ENCODE results near the gene SLC38A6. TPM values are rescaled to one million over a fixed set of nuclear protein-coding genes. Genes with fewer than 3 reads are reported as not detected.

Gene SLC38A6
- total and polyA plus RNA-seq, 2 experiments from 2014 or later, result 11.9 to 23.2 TPM

GRCh38 chr14:61099216-61099835 is 118.3 kb downstream of the SLC38A6 start:
- Mint-ChIP-seq H3K4me1 (peaks cover 40% of the 10 kb centered on the region), H3K27ac (no peak overlapping the region), H3K27me3 (ENCODE audit: insufficient read depth, low read depth, poor library complexity) (peaks cover 16% of the 10 kb centered on the region), H3K4me3 (no peak overlapping the region), H3K9me3 (peaks cover 53% of the 10 kb centered on the region), H3K36me3 (ENCODE audit: low read depth) (peaks cover 44% of the 10 kb centered on the region)
- ATAC-seq (no peak), DNase-seq (ENCODE audit: low spot score) (no peak)
- no peak for TF ChIP-seq ZNF462 (CRISPR knock-in tag; IDR thresholded peaks at IDR 0.05)
- no peaks in the 10 kb centered on the region for H3K79me2 ChIP-seq (replicated peaks; ENCODE audit: insufficient read depth)
- H3K9me2 ChIP-seq (ENCODE audit: insufficient read depth), result peaks cover 14% of the 10 kb centered on the region; the same call in 1 of the 2 replicates
- no peak overlapping the region for H3K27ac ChIP-seq (ENCODE audit: low read depth)
- no peaks in the 10 kb centered on the region for H3K27me3 ChIP-seq (ENCODE audit: insufficient read depth)
- no peak overlapping the region for H3K4me2 ChIP-seq
- H4K20me1 ChIP-seq (replicated peaks; ENCODE audit: insufficient read depth), result no peaks in the 10 kb centered on the region
- no peak overlapping the region for H3K4me3 ChIP-seq
- no peak overlapping the region for H2AFZ ChIP-seq
- no peaks in the 10 kb centered on the region for H3F3A ChIP-seq (replicated peaks; ENCODE audit: low read depth)
- H3K4me1 ChIP-seq (ENCODE audit: insufficient read depth), result peaks cover 41% of the 10 kb centered on the region
- peaks cover 15% of the 10 kb centered on the region for H3K36me3 ChIP-seq (ENCODE audit: insufficient read depth)

- Histone ChIP-seq H3K79me2 (replicated peaks; ENCODE audit: insufficient read depth) (no peaks in the 10 kb centered on the region), H3K4me1 (ENCODE audit: insufficient read depth) (peaks cover 44% of the 10 kb centered on the region), H3K27me3 (ENCODE audit: insufficient read depth) (no peaks in the 10 kb centered on the region), H3K36me3 (ENCODE audit: insufficient read depth) (peaks cover 15% of the 10 kb centered on the region), H3F3A (replicated peaks; ENCODE audit: low read depth) (no peaks in the 10 kb centered on the region), H3K4me3 (no peak overlapping the region), H3K4me2 (peak overlapping the region; percentile 13; the same call in 1 of the 2 replicates), H3K27ac (ENCODE audit: low read depth) (peak overlapping the region; percentile 33), H2AFZ (no peak overlapping the region), H4K20me1 (replicated peaks; ENCODE audit: insufficient read depth) (no peaks in the 10 kb centered on the region), H3K9me2 (ENCODE audit: insufficient read depth) (peaks cover 21% of the 10 kb centered on the region)
- ATAC-seq (peak; percentile 72), DNase-seq (ENCODE audit: low spot score) (peak; percentile 75)
- H3K27me3 Mint-ChIP-seq (ENCODE audit: insufficient read depth, low read depth, poor library complexity), result peaks cover 16% of the 10 kb centered on the region
- no peak overlapping the region for H3K4me3 Mint-ChIP-seq
- H3K36me3 Mint-ChIP-seq (ENCODE audit: low read depth), result peaks cover 47% of the 10 kb centered on the region
- H3K27ac Mint-ChIP-seq, result peak overlapping the region; percentile 96
- H3K4me1 Mint-ChIP-seq, result peaks cover 47% of the 10 kb centered on the region
- H3K9me3 Mint-ChIP-seq, result peaks cover 45% of the 10 kb centered on the region
- no peak for TF ChIP-seq EZH2 (IDR thresholded peaks at IDR 0.05; ENCODE audit: low read depth, unreplicated experiment)
- TF ChIP-seq EZH2phosphoT487 (IDR thresholded peaks at IDR 0.05; ENCODE audit: unreplicated experiment), result no peak
- no peak for TF ChIP-seq CREB1 (CRISPR knock-in tag; IDR thresholded peaks at IDR 0.05; ENCODE audit: low read depth)
Measured at GRCh38 chr14:61101803-61102548, 120.9 kb downstream of the SLC38A6 start.
